Endothelial cell of umbilical vein (primary cell): ENCODE data around the gene ATG7. TPM values are rescaled to one million over a fixed set of nuclear protein-coding genes. Genes with fewer than 3 reads are reported as not detected.

Source experiments
- BruUV-seq: library from RNA; stranded (reverse); fragments of 400-500 nt; replicated peaks from 2 replicates; lab custom pipeline; 2021; lab: Mats Ljungman, UMichigan
- CTCF ChIA-PET: fragments of 300-600, 350-600 bp; sonication (Branson Sonifier 250); formaldehyde crosslinking; loops from one replicate; lab custom pipeline; 2021; ENCODE audit warnings: antibody characterized with exemption, inconsistent platforms; lab: Charles Lee
- POLR2A ChIA-PET: fragments of 300-600, 350-600 bp; sonication (Branson Sonifier 250); formaldehyde crosslinking; loops from one replicate; lab custom pipeline; 2021; ENCODE audit warnings: antibody characterized with exemption, inconsistent platforms; lab: Charles Lee
- DNase-seq: peaks from one replicate; pipeline ENCODE4 v3.0.0-alpha.2; 2011; ENCODE audit warnings: low read depth, low spot score
- FAIRE-seq: peaks from 2 replicates; lab custom pipeline; 2011; peaks lifted over from hg19 to GRCh38; lab: Jason Lieb, UNC
- H2AFZ ChIP-seq: 2 replicates; pipeline ENCODE4 v1.6.0; 2012; ENCODE audit warnings: low read depth, low read length, control low read depth, inconsistent platforms
- H3K27ac ChIP-seq: 2 replicates; pipeline ENCODE4 v1.5.1; 2011; ENCODE audit warnings: low read depth, mild to moderate bottlenecking, control low read depth, low read length, moderate library complexity; ENCODE audit not compliant: insufficient read depth
- H3K27me3 ChIP-seq, 2 experiments: 2 replicates each; pipeline versions ENCODE4 v1.6.0 to v1.6.1; 2011; ENCODE audit warnings: low read length in 2 of 2, mixed read lengths in 1 of 2; ENCODE audit not compliant: control insufficient read depth in 2 of 2, insufficient read depth in 2 of 2
- H3K36me3 ChIP-seq, 2 experiments: 2 replicates in 1 of 2; 3 replicates in 1 of 2; pipeline ENCODE4 v1.5.1; 2011; ENCODE audit warnings: low read length in 2 of 2, mild to moderate bottlenecking in 1 of 2, moderate library complexity in 1 of 2; ENCODE audit not compliant: control insufficient read depth in 2 of 2, insufficient read depth in 2 of 2; ENCODE audit errors: extremely low read depth in 1 of 2
- H3K4me1 ChIP-seq: 3 replicates; pipeline ENCODE4 v1.5.1; 2011; ENCODE audit warnings: mild to moderate bottlenecking, low read length; ENCODE audit not compliant: control insufficient read depth, insufficient read depth; ENCODE audit errors: extremely low read depth
- H3K4me2 ChIP-seq: 2 replicates; pipeline ENCODE4 v1.6.1; 2011; ENCODE audit warnings: low read length, control low read depth, mixed read lengths; ENCODE audit not compliant: insufficient read depth
- H3K4me3 ChIP-seq, 3 experiments: fragments of 200-600 bp in 1 of 3; sonication (generic), shearing (Covaris generic) in 1 of 3; replicated peaks in 1 of 3; 2 replicates each; pipeline ENCODE4 v1.5.1; 2011 to 2016; ENCODE audit warnings: control low read depth in 3 of 3, low read length in 3 of 3, mild to moderate bottlenecking in 2 of 3, inconsistent platforms in 1 of 3, low read depth in 1 of 3, moderate library complexity in 1 of 3; ENCODE audit not compliant: insufficient read depth in 1 of 3
- H3K79me2 ChIP-seq: 2 replicates; pipeline ENCODE4 v1.6.0; 2012; ENCODE audit warnings: low read length, inconsistent platforms; ENCODE audit not compliant: control insufficient read depth, insufficient read depth
- H3K9ac ChIP-seq: replicated peaks from 2 replicates; pipeline ENCODE3; 2011; ENCODE audit warnings: low read length, control low read depth; ENCODE audit not compliant: insufficient read depth; ENCODE audit errors: extremely low read depth
- H3K9me1 ChIP-seq: replicated peaks from 3 replicates; pipeline ENCODE4 v1.6.0; 2011; ENCODE audit warnings: mild to moderate bottlenecking, low read length; ENCODE audit not compliant: control insufficient read depth, insufficient read depth; ENCODE audit errors: extremely low read depth
- H3K9me3 ChIP-seq: replicated peaks from 2 replicates; pipeline ENCODE4 v1.5.1; 2012; ENCODE audit warnings: low read length, inconsistent platforms; ENCODE audit not compliant: control insufficient read depth, insufficient read depth
- H4K20me1 ChIP-seq: replicated peaks from 2 replicates; pipeline ENCODE3; 2011; ENCODE audit warnings: mild to moderate bottlenecking, low read length; ENCODE audit not compliant: control insufficient read depth, insufficient read depth; ENCODE audit errors: extremely low read depth
- CTCF ChIP-seq, 2 donors: IDR thresholded peaks; 1 replicate in 1 of 2; 2 replicates in 1 of 2; pipeline ENCODE4 v1.5.1; 2011; ENCODE audit warnings: low read length in 2 of 2, mild to moderate bottlenecking in 2 of 2, moderate library complexity in 2 of 2, control low read depth in 1 of 2, inconsistent platforms in 1 of 2, low read depth in 1 of 2; ENCODE audit not compliant: insufficient read depth in 1 of 2; ENCODE audit errors: extremely low read depth in 1 of 2
- EZH2 ChIP-seq: IDR thresholded peaks from 2 replicates; pipeline ENCODE4 v1.6.1; 2012; ENCODE audit warnings: borderline replicate concordance, low read depth, mild to moderate bottlenecking, moderate library complexity, low read length, inconsistent platforms; ENCODE audit not compliant: severe bottlenecking
- FOS ChIP-seq: IDR thresholded peaks from 2 replicates; pipeline ENCODE4 v1.6.1; 2011; ENCODE audit warnings: mild to moderate bottlenecking, low read length, moderate library complexity, borderline replicate concordance; ENCODE audit not compliant: insufficient read depth
- GATA2 ChIP-seq: IDR thresholded peaks from 2 replicates; pipeline ENCODE4 v1.7.0; 2011; ENCODE audit warnings: low read depth, mild to moderate bottlenecking, moderate library complexity, mixed read lengths, low read length; ENCODE audit not compliant: insufficient read length, insufficient read depth
- JUN ChIP-seq: IDR thresholded peaks from 2 replicates; pipeline ENCODE4 v1.6.1; 2011; ENCODE audit warnings: borderline replicate concordance, low read depth; ENCODE audit not compliant: insufficient read length, insufficient read depth
- MAX ChIP-seq: IDR thresholded peaks from 2 replicates; pipeline ENCODE4 v1.6.1; 2011; ENCODE audit not compliant: insufficient read depth, insufficient read length
- MYC ChIP-seq: IDR thresholded peaks from one replicate; pipeline ENCODE4 v1.6.1; 2011; ENCODE audit warnings: mild to moderate bottlenecking, low read depth, low read length
- POLR2A ChIP-seq: IDR thresholded peaks from 2 replicates; pipeline ENCODE4 v1.6.1; 2012; ENCODE audit warnings: low read depth, mild to moderate bottlenecking, control low read depth, low read length
- POLR2AphosphoS5 ChIP-seq: IDR thresholded peaks from 2 replicates; pipeline ENCODE4 v1.6.1; 2012; ENCODE audit warnings: low read depth, mild to moderate bottlenecking, control low read depth, low read length, moderate library complexity; ENCODE audit not compliant: insufficient read depth
- dilution Hi-C: fragments of 300-500 bp; cut with MboI; formaldehyde crosslinking; loops from one replicate; pipeline ENCODE4 v1.15.0; 2019; ENCODE audit warnings: low sequenced_read_pairs; ENCODE audit not compliant: extremely low pct_ligation_motif_present
- intact Hi-C: fragments of 100-400 bp; cut with micrococcal nuclease; formaldehyde crosslinking; loops from one replicate; pipeline ENCODE4 v1.10.0; 2022
- polyA plus RNA-seq, 4 experiments: library from polyadenylated mRNA; depleted of rRNA in 3 of 4; stranded (reverse) in 3 of 4; unstranded in 1 of 4; fragments of >200 nt; gene quantifications; 2 replicates each; pipeline versions ENCODE4 v1.2.1 to v1.2.3, GENCODE V29; 2011 to 2012; ENCODE audit warnings: missing spikeins in 1 of 4
- total RNA-seq: library from RNA; stranded (reverse); gene quantifications from 2 replicates; pipeline ENCODE4 v1.2.3, GENCODE V29; 2021

Gene ATG7
- total and polyA plus RNA-seq, 2 donors (not counting 3 experiments of a cell fraction or from before 2014, with no cell fraction given): 30.8 to 48.3 TPM

GRCh38 chr3:11228041-11228440 lies 44.2 kb upstream of the ATG7 start:
- Histone ChIP-seq H3K9ac (no peak overlapping the region), H2AFZ (no peak overlapping the region), H3K4me3 (no peak overlapping the region), H3K9me1 (no peaks in the 10 kb centered on the region), H3K4me2 (no peak overlapping the region), H3K36me3 (peaks cover 1 to 2% of the 10 kb centered on the region in 2 experiments), H3K27me3 (no peaks in the 10 kb centered on the region), H3K27ac (no peak overlapping the region), H3K79me2 (peaks cover 68% of the 10 kb centered on the region), H3K9me3 (no peaks in the 10 kb centered on the region), H3K4me1 (peaks cover 29% of the 10 kb centered on the region), H4K20me1 (no peaks in the 10 kb centered on the region)
- ChIA-PET POLR2A (no interaction called here), CTCF (interaction anchor here (1.9 kb wide), 1 partner anchor 9 kb away, joined by 7 read pairs; no protein-coding TSS in a partner anchor)
- BruUV-seq: no TSS peak
- FAIRE-seq (no peak), DNase-seq (no peak)
- intact Hi-C loops (loop anchor here (5.0 kb wide), 1 partner anchor 414 kb away; the partner anchor contains the start of gene VGLL4), dilution Hi-C loops (no loop called here)
- TF ChIP-seq POLR2A (peak; percentile 4), POLR2AphosphoS5 (no peak)

- dilution Hi-C loops: no loop called here
- DNase-seq (no peak), FAIRE-seq (no peak)
- Histone ChIP-seq H3K36me3 (peaks cover 0 to 3% of the 10 kb centered on the region in 2 experiments), H3K9me1 (no peaks in the 10 kb centered on the region), H3K27ac (no peak overlapping the region), H2AFZ (no peak overlapping the region), H3K4me2 (no peak overlapping the region), H3K9ac (no peak overlapping the region), H3K27me3 (no peaks in the 10 kb centered on the region), H3K9me3 (no peaks in the 10 kb centered on the region), H3K4me1 (peaks cover 15% of the 10 kb centered on the region), H3K79me2 (peaks cover 57% of the 10 kb centered on the region), H3K4me3 (no peak overlapping the region), H4K20me1 (no peaks in the 10 kb centered on the region)
- TF ChIP-seq POLR2AphosphoS5: no peak
- no peak for TF ChIP-seq GATA2
- TF ChIP-seq POLR2A: no peak
- no peak for TF ChIP-seq EZH2
- no peak for TF ChIP-seq CTCF (IDR thresholded peaks at IDR 0.05; ENCODE audit: extremely low read depth in 1 of 2, insufficient read depth in 1 of 2, low read depth in 1 of 2, low read length in 2 of 2)
- no peak for TF ChIP-seq JUN
- no peak for TF ChIP-seq FOS
- no peak for TF ChIP-seq MYC
- TF ChIP-seq MAX: no peak
- no TSS peak for BruUV-seq
- intact Hi-C loops: no loop called here
- POLR2A ChIA-PET: no interaction called here
- CTCF ChIA-PET: interaction anchor here (1.9 kb wide), 1 partner anchor 105 kb away, joined by 5 read pairs; no protein-coding TSS in a partner anchor
Measured at GRCh38 chr3:11230125-11230524, 42.1 kb upstream of the ATG7 start.
